HEK293T (cell line): ENCODE data around the gene RBM46.

ENCODE experiments used
- ELF4 ChIP-seq: fragments of 450-650 bp; IDR thresholded peaks from 2 replicates; pipeline ENCODE4 v1.6.1; 2017; ENCODE audit warnings: antibody characterized with exemption
- FOXA1 ChIP-seq: fragments of 450-650 bp; IDR thresholded peaks from 2 replicates; pipeline ENCODE4 v1.6.1; 2016; ENCODE audit warnings: mild to moderate bottlenecking
- L3MBTL2 ChIP-seq: fragments of 450-650 bp; conservative IDR thresholded peaks from 2 replicates; pipeline ENCODE4 v1.6.1; 2016; ENCODE audit warnings: mild to moderate bottlenecking
- NFRKB ChIP-seq: fragments of 450-650 bp; IDR thresholded peaks from 2 replicates; pipeline ENCODE4 v1.6.1; 2016; ENCODE audit warnings: mild to moderate bottlenecking, moderate library complexity
- SUZ12 ChIP-seq: fragments of 450-650 bp; IDR thresholded peaks from 2 replicates; pipeline ENCODE4 v1.6.1; 2016; ENCODE audit warnings: mild to moderate bottlenecking
- TARDBP ChIP-seq: fragments of 450-650 bp; IDR thresholded peaks from 2 replicates; pipeline ENCODE4 v1.6.1; 2016

GRCh38 chr4:154778264-154778663 is 2.8 kb upstream of the RBM46 start:
- TF ChIP-seq ELF4 (no peak), FOXA1 (no peak), SUZ12 (no peak), NFRKB (no peak), L3MBTL2 (no peak), TARDBP (no peak)
